Renal cortex interstitium (tissue), 15 donors: Measurements from ENCODE around the gene GAB2. TPM values are rescaled to one million over a fixed set of nuclear protein-coding genes. Genes with fewer than 3 reads are reported as not detected.
"Not testable (repeated sequence)": the region's sequence is repeated elsewhere in the genome, so short reads cannot be mapped to it uniquely, and the experiment has no call there.

Source experiments
- DNase-seq, 11 donors: peaks; one replicate each; pipeline ENCODE4 v3.0.0-alpha.2; 2013; ENCODE audit warnings: low read depth in 9 of 11, low spot score in 4 of 11; ENCODE audit errors: extremely low read depth in 1 of 11
- long read RNA-seq, 16 experiments: transcript quantifications; one replicate each; lab custom pipeline, GENCODE V29; 2026
- polyA plus RNA-seq, 3 donors: library from polyadenylated mRNA; unstranded; fragments of 120-200 nt; gene quantifications; one replicate each; pipeline ENCODE4 v1.2.1, GENCODE V29; 2013; ENCODE audit not compliant: insufficient read length in 3 of 3

The GAB2 gene
- polyA plus RNA-seq: 10 to 100 TPM; 16.3 to 18.9 (median 18.8) TPM
- long read RNA-seq, donor 1, full-length matches to known transcripts: 1 of 1 reads
- long read RNA-seq, donor 1, partial matches to known transcripts: 0 of 1 reads
- long read RNA-seq, donor 1, other reads (novel, unspliced or antisense): 0 of 1 reads
- long read RNA-seq, donor 2, partial matches to known transcripts: 5 of 5 reads
- long read RNA-seq, donor 2, other reads (novel, unspliced or antisense): 0 of 5 reads
- long read RNA-seq, donor 3, full-length matches to known transcripts: 1 of 1 reads
- long read RNA-seq, donor 3, partial matches to known transcripts: 0 of 1 reads
- long read RNA-seq, donor 3, other reads (novel, unspliced or antisense): 0 of 1 reads
- long read RNA-seq, donor 4, full-length matches to known transcripts: 4 of 4 reads
- long read RNA-seq, donor 4, partial matches to known transcripts: 0 of 4 reads
- long read RNA-seq, donor 4, other reads (novel, unspliced or antisense): 0 of 4 reads
- long read RNA-seq, donor 5: 0 reads
- long read RNA-seq, donor 6: 0 reads
- long read RNA-seq, donor 7: 0 reads
- long read RNA-seq, donor 8, partial matches to known transcripts: 6 of 6 reads
- long read RNA-seq, donor 8, other reads (novel, unspliced or antisense): 0 of 6 reads
- long read RNA-seq, donor 9, full-length matches to known transcripts: 1 of 1 reads
- long read RNA-seq, donor 9, partial matches to known transcripts: 0 of 1 reads
- long read RNA-seq, donor 9, other reads (novel, unspliced or antisense): 0 of 1 reads
- long read RNA-seq, donor 10: 0 reads
- long read RNA-seq, donor 11, full-length matches to known transcripts: 2 of 2 reads
- long read RNA-seq, donor 11, partial matches to known transcripts: 0 of 2 reads
- long read RNA-seq, donor 11, other reads (novel, unspliced or antisense): 0 of 2 reads
- long read RNA-seq, donor 12: 0 reads
- long read RNA-seq, donor 13: 0 reads
- long read RNA-seq, donor 14: 0 reads
- long read RNA-seq, donor 15, full-length matches to known transcripts: 1 of 1 reads
- long read RNA-seq, donor 15, partial matches to known transcripts: 0 of 1 reads
- long read RNA-seq, donor 15, other reads (novel, unspliced or antisense): 0 of 1 reads
- long read RNA-seq, donor 16, full-length matches to known transcripts: 5 of 5 reads
- long read RNA-seq, donor 16, partial matches to known transcripts: 0 of 5 reads
- long read RNA-seq, donor 16, other reads (novel, unspliced or antisense): 0 of 5 reads

GRCh38 chr11:78417175-78417887 lies at the start of gene GAB2:
Gene GAB2, minus strand, starts transcription at chr11:78417820. Its CDS starts 100 bp downstream, at chr11:78417720.
- DNase-seq: peak in 1 of 11 donors; percentile 27

- no peak for DNase-seq
Observed at GRCh38 chr11:78467370-78467769, 49.8 kb upstream of the GAB2 start.

GRCh38 chr11:78465169-78465942 lies 47.7 kb upstream of the GAB2 start:
- DNase-seq: no peak

GRCh38 chr11:78464787-78465168 lies 47.2 kb upstream of the GAB2 start:
- not testable (repeated sequence) for DNase-seq

GRCh38 chr11:78460471-78460870 lies 42.9 kb upstream of the GAB2 start:
- no peak for DNase-seq

GRCh38 chr11:78459738-78460137 lies 42.1 kb upstream of the GAB2 start:
- no peak for DNase-seq

- DNase-seq: no peak
Observed at GRCh38 chr11:78457448-78457847, 39.8 kb upstream of the GAB2 start.

GRCh38 chr11:78453140-78453935 lies 35.7 kb upstream of the GAB2 start:
- no peak for DNase-seq

- DNase-seq: no peak
Observed at GRCh38 chr11:78451371-78452150, 33.9 kb upstream of the GAB2 start.

GRCh38 chr11:78450866-78451265 lies 33.2 kb upstream of the GAB2 start:
- no peak for DNase-seq

GRCh38 chr11:78449866-78450265 lies 32.2 kb upstream of the GAB2 start:
- DNase-seq: no peak

GRCh38 chr11:78446210-78446609 lies 28.6 kb upstream of the GAB2 start:
- no peak for DNase-seq

GRCh38 chr11:78444726-78445125 lies 27.1 kb upstream of the GAB2 start:
- DNase-seq: no peak

- DNase-seq: no peak
Observed at GRCh38 chr11:78441956-78442355, 24.3 kb upstream of the GAB2 start.

GRCh38 chr11:78438298-78438975 lies 20.8 kb upstream of the GAB2 start:
- no peak for DNase-seq

GRCh38 chr11:78432956-78433355 lies 15.3 kb upstream of the GAB2 start:
- DNase-seq: no peak
